ENCODE data around the gene ANKRD23. TPM values are rescaled to one million over a fixed set of nuclear protein-coding genes. Genes with fewer than 3 reads are reported as not detected.
A peak's percentile ranks its signal among the peaks of the same experiment; 100 is the strongest.
"Not testable (repeated sequence)": the region's sequence is repeated elsewhere in the genome, so short reads cannot be mapped to it uniquely, and the experiment has no call there.

Gene ANKRD23
- polyA plus RNA-seq, 1 donor from 2014 or later, result 1.3 TPM

GRCh38 chr2:96813656-96814055, 30.2 kb downstream of the ANKRD23 start:
- H3K4me1 Mint-ChIP-seq, result peaks cover 20 to 32% (median 23%) of the 10 kb centered on the region in 3 donors
- H3K4me3 Mint-ChIP-seq, result peak overlapping the region in 3 of 4 donors; percentile 57 to 75 (median 70)
- H3K27ac Mint-ChIP-seq, result peak overlapping the region in 1 of 3 donors; percentile 56
- H3K36me3 Mint-ChIP-seq, result no peaks in the 10 kb centered on the region
- H3K9me3 Mint-ChIP-seq, result no peaks in the 10 kb centered on the region
- no peaks in the 10 kb centered on the region for H3K27me3 Mint-ChIP-seq

- no peaks in the 10 kb centered on the region for H3K9me3 Mint-ChIP-seq
- H3K36me3 Mint-ChIP-seq, result peaks cover under 1% of the 10 kb centered on the region
- no peaks in the 10 kb centered on the region for H3K27me3 Mint-ChIP-seq
- peaks cover 12 to 27% (median 22%) of the 10 kb centered on the region in 3 donors for H3K4me1 Mint-ChIP-seq
- H3K4me3 Mint-ChIP-seq, result peak overlapping the region in 1 of 4 donors; percentile 75
- peak overlapping the region in 1 of 3 donors; percentile 9 for H3K27ac Mint-ChIP-seq
These were observed 31.9 kb downstream of the ANKRD23 start for GRCh38 chr2:96811917-96812316.

DNA sequence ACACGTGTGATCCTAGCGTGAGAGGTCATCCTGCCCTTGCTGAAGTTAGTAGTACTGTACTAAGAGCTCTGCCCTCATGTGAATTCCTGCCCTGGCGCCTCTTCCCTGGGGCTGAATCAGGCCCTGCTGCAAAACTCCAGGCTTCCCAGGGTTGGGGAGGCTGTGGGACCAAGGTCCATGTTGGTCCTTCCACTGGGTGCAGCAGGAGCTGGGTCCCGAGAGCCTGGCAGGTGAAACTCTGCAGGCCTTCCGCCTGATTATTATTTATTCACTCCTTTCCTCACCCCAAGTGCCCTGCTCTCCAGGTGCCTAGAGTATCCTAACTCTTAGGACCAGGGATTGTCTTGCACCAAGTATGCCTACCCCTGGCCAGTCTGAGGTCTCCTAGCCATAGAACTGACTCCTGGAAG, 33.0 kb downstream of the ANKRD23 start:
- peak overlapping the region; percentile 33 to 67 (median 37) for H3K27ac Mint-ChIP-seq
- no peak overlapping the region for H3K4me3 Mint-ChIP-seq
- peaks cover 8% of the 10 kb centered on the region for H3K36me3 Mint-ChIP-seq
- H3K27me3 Mint-ChIP-seq, result no peaks in the 10 kb centered on the region
- H3K4me1 Mint-ChIP-seq, result peaks cover 20 to 36% (median 31%) of the 10 kb centered on the region in 3 donors
- H3K9me3 Mint-ChIP-seq, result no peaks in the 10 kb centered on the region

DNA sequence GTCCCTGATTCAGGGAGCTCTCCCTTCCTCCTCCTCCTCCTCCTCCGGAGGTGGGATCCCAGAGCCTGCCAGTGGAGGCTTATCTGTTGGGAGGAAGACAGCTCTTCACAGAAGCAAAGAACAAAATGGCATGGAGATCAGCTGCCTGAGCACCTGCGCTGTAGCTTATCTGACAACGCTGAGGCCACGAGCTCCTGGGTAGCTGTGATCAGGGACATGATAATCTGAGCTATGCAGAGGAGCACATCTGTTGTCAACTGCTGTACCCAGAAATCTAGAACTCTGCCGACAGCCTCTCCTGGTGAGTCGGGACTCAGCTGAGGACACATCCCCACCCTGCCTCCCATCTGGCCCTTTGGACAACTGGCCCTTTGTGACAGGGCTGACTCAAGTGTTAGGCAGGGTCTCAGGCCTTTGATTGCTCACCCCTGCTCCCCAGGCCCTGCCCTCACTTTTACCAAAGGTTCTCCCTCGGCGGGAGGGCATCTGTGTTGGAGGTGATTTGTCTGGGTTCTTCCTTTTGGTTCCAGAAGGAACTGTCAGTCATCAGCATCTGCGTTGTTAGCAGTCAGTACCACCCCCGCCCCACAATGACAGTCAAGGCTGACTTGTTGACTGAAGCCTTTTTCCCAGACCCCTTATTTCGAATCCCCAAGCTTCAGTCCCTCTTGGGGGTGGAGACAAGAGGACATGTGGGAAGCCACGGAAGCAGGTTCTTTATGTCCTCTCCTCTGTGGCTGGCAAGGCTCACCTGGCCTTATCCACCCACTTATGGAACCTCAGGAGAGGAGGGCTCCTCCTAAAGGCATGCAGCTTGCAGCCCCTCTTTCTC, 33.7 kb downstream of the ANKRD23 start:
- Mint-ChIP-seq H3K4me3 (no peak overlapping the region), H3K9me3 (no peaks in the 10 kb centered on the region), H3K27ac (peak overlapping the region in 1 of 3 donors; percentile 90), H3K4me1 (peaks cover 16 to 32% (median 28%) of the 10 kb centered on the region in 3 donors), H3K27me3 (no peaks in the 10 kb centered on the region), H3K36me3 (peaks cover 8% of the 10 kb centered on the region)

DNA sequence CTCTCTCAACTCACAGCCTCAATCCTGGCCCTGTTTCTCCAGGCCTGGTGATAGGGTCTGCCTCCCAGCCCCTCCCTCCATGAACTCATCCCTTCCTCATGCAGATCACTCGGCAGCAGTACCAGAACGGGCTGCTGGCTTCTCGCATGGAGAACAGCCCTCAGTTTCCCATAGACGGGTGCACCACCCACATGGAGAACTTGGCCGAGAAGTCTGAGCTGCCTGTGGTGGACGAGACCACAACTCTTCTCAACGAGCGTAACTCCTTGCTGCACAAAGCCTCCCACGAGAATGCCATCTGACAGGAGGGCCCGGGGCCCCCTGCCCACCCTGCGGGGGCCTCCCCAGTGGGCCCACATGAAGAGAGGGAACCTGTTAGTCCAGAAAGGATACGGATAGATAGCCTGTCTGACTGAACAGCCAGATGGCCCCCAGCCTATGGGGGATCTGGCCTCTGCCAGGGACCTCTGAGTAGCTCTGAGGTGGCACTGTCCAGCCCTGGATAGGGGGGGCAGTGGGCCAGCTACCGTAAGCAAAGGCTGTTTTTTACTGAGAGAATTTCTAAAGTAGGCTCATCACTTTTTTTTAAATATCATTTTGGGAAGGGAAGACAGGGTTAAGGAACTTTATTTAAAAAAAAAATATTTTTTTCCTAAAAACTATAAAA, 34.5 kb downstream of the ANKRD23 start:
- H3K36me3 Mint-ChIP-seq, result peaks cover 8% of the 10 kb centered on the region
- H3K4me3 Mint-ChIP-seq, result peak overlapping the region in 1 of 4 donors; percentile 27
- no peaks in the 10 kb centered on the region for H3K9me3 Mint-ChIP-seq
- peak overlapping the region; percentile 53 to 90 (median 69) for H3K27ac Mint-ChIP-seq
- peaks cover 14 to 29% (median 26%) of the 10 kb centered on the region in 3 donors for H3K4me1 Mint-ChIP-seq
- no peaks in the 10 kb centered on the region for H3K27me3 Mint-ChIP-seq

GRCh38 chr2:96808176-96808837, 35.5 kb downstream of the ANKRD23 start:
- no peaks in the 10 kb centered on the region for H3K27me3 Mint-ChIP-seq
- H3K36me3 Mint-ChIP-seq, result peaks cover 8% of the 10 kb centered on the region
- H3K9me3 Mint-ChIP-seq, result no peaks in the 10 kb centered on the region
- H3K4me3 Mint-ChIP-seq, result peak overlapping the region; percentile 61 to 78 (median 70)
- peaks cover 14 to 26% (median 25%) of the 10 kb centered on the region in 3 donors for H3K4me1 Mint-ChIP-seq
- peak overlapping the region; percentile 69 to 99 (median 86) for H3K27ac Mint-ChIP-seq

DNA sequence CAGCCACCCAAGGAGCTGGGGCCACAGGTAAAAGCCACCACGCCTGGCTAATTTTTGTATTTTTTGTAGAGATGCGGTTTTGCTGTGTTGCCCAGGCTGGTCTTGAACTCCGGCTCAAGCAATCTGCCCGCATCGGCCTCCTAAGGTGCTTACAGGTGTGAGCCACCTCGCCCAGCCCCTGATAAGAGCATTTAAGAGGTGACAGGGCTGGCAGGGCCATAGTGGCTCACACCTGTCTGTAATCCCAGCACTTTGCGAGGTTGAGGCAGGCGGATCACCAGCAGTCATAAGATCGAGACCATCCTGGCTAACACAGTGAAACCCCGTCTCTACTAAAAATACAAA, 36.7 kb downstream of the ANKRD23 start:
- peaks cover 8% of the 10 kb centered on the region for H3K36me3 Mint-ChIP-seq
- no peaks in the 10 kb centered on the region for H3K27me3 Mint-ChIP-seq
- H3K4me3 Mint-ChIP-seq, result peak overlapping the region; percentile 76 to 97 (median 94)
- peak overlapping the region; percentile 98 to 99 (median 99) for H3K27ac Mint-ChIP-seq
- no peaks in the 10 kb centered on the region for H3K9me3 Mint-ChIP-seq
- peaks cover 14 to 21% (median 18%) of the 10 kb centered on the region in 3 donors for H3K4me1 Mint-ChIP-seq

DNA sequence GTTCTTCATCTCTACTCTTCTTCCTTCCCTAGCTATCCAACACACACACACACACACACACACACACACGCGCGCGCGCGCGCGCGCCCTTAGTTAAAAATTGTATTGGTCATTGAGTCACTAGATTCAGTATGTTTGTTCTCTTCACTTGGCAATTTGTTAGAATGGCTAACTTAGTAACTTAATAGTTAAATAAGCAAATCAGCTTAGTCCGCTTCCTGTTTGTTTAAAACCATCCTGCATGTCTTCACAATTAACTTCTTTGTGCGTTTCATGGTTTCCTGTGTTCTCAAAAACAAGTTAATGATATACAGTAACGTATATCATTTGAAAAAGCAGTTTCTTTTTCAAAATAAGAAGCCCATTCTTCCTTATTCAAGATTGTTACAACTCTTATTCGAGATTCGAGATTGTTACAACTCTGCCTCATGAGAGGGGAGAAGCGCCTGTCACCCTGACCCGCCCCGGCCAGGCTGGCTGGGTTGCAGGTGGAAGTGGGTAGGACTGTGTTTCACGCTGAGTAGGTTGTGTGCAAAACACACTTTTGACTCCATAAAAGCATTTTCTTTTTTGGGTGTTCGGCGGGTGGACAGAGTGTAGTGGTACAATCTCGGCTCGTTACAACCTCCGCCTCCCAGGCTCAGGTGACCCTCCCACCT, 37.2 kb downstream of the ANKRD23 start:
- peaks cover 14 to 21% (median 15%) of the 10 kb centered on the region in 3 donors for H3K4me1 Mint-ChIP-seq
- H3K27me3 Mint-ChIP-seq, result no peaks in the 10 kb centered on the region
- H3K27ac Mint-ChIP-seq, result peak overlapping the region; percentile 98 to 99 (median 99)
- H3K4me3 Mint-ChIP-seq, result peak overlapping the region; percentile 76 to 97 (median 94)
- peaks cover 8% of the 10 kb centered on the region for H3K36me3 Mint-ChIP-seq
- no peaks in the 10 kb centered on the region for H3K9me3 Mint-ChIP-seq

DNA sequence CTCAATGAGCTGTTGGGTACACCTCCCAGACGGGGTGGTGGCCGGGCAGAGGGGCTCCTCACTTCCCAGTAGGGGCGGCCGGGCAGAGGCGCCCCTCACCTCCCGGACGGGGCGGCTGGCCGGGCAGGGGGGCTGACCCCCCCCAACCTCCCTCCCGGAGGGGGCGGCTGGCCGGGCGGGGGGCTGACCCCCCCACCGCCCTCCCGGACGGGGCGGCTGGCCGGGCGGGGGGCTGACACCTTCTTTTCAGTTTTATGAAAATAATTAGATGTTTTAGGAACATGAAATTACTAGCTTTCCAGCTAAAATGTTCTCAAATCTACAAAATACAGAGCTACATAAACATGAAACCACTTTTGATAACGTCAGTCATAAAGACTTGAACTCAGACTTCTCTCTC, 37.9 kb downstream of the ANKRD23 start:
- H3K27ac Mint-ChIP-seq, result peak overlapping the region; percentile 98 to 99 (median 99)
- peak overlapping the region in 3 of 4 donors; percentile 93 to 97 (median 95) for H3K4me3 Mint-ChIP-seq

GRCh38 chr2:96804986-96805385, 38.8 kb downstream of the ANKRD23 start:
- no peak overlapping the region for H3K4me3 Mint-ChIP-seq
- no peaks in the 10 kb centered on the region for H3K9me3 Mint-ChIP-seq
- peaks cover 14 to 21% (median 15%) of the 10 kb centered on the region in 3 donors for H3K4me1 Mint-ChIP-seq
- no peaks in the 10 kb centered on the region for H3K27me3 Mint-ChIP-seq
- H3K36me3 Mint-ChIP-seq, result peaks cover 8% of the 10 kb centered on the region
- peak overlapping the region in 2 of 3 donors; percentile 22 to 73 for H3K27ac Mint-ChIP-seq

More for the DNA sequence above, 37.9 kb downstream of the ANKRD23 start:
- H3K27me3 Mint-ChIP-seq, H3K36me3 Mint-ChIP-seq, H3K9me3 Mint-ChIP-seq: not testable (repeated sequence)
- H3K4me1 Mint-ChIP-seq, result peaks cover 14 to 21% (median 15%) of the 10 kb centered on the region in 3 donors

- Mint-ChIP-seq H3K27ac (no peak overlapping the region), H3K9me3 (no peaks in the 10 kb centered on the region), H3K4me3 (no peak overlapping the region)
These were observed 41.1 kb downstream of the ANKRD23 start for GRCh38 chr2:96802721-96803120.

DNA sequence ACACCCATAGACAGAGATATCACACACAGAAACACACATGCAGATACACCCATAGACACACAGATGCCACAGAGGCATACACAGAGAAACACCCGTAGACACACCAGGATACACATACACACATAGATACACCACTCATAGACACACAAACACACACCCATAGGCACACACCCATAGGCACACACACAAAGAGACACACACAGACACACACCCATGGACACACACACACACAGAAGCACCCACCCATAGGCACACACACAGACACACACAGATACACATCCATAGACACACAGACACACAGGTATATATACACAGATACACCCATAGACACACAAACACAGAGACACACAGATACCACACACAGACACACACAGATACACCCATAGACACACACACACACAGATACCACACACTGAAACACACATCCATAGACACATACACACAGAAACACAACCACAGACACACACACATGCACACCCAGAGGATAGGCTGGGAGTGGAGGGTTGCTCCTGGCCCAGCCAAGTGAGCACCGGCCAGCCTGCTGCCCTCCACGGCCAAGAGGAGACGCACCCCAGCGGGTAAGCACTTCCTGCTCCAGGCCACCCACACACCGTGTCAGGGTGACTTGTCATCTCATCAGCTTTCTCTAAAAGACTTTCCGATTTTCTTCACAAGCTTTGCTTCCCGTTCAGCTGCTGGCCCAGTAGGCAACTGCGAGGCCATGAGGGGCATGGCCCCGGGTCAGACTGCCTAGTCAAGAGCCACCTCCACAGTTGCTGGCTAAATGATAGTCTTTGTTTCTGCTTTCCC, 41.8 kb downstream of the ANKRD23 start:
- Mint-ChIP-seq H3K4me1 (peaks cover 8 to 17% (median 15%) of the 10 kb centered on the region in 3 donors), H3K36me3 (peaks cover 14% of the 10 kb centered on the region), H3K9me3 (no peaks in the 10 kb centered on the region), H3K27ac (no peak overlapping the region), H3K4me3 (no peak overlapping the region), H3K27me3 (no peaks in the 10 kb centered on the region)

More at GRCh38 chr2:96802721-96803120, 41.1 kb downstream of the ANKRD23 start:
- H3K27me3 Mint-ChIP-seq, result no peaks in the 10 kb centered on the region
- H3K4me1 Mint-ChIP-seq, result peaks cover 10 to 19% (median 18%) of the 10 kb centered on the region in 3 donors
- H3K36me3 Mint-ChIP-seq, result peaks cover 14% of the 10 kb centered on the region

GRCh38 chr2:96801005-96801785, 42.6 kb downstream of the ANKRD23 start:
- H3K27ac Mint-ChIP-seq, result no peak overlapping the region
- H3K36me3 Mint-ChIP-seq, result peaks cover 6% of the 10 kb centered on the region
- peaks cover 2 to 10% (median 7%) of the 10 kb centered on the region in 3 donors for H3K4me1 Mint-ChIP-seq
- H3K4me3 Mint-ChIP-seq, result no peak overlapping the region
- no peaks in the 10 kb centered on the region for H3K27me3 Mint-ChIP-seq
- H3K9me3 Mint-ChIP-seq, result no peaks in the 10 kb centered on the region

Data from IgD-negative memory B cell (primary cell).